GM18873 (cell line): ENCODE results near the gene AMBP.
"Not testable (repeated sequence)": the region's sequence is repeated elsewhere in the genome, so short reads cannot be mapped to it uniquely, and the experiment has no call there.

ENCODE experiments used
- ATAC-seq: cut with Tn5 transposase; IDR thresholded peaks from one replicate; pipeline ENCODE4 v1.9.1; 2021; ENCODE audit warnings: mild to moderate bottlenecking, moderate library complexity, moderate number of reproducible peaks; ENCODE audit not compliant: unreplicated experiment, low FRiP score

AMBP gene

DNA sequence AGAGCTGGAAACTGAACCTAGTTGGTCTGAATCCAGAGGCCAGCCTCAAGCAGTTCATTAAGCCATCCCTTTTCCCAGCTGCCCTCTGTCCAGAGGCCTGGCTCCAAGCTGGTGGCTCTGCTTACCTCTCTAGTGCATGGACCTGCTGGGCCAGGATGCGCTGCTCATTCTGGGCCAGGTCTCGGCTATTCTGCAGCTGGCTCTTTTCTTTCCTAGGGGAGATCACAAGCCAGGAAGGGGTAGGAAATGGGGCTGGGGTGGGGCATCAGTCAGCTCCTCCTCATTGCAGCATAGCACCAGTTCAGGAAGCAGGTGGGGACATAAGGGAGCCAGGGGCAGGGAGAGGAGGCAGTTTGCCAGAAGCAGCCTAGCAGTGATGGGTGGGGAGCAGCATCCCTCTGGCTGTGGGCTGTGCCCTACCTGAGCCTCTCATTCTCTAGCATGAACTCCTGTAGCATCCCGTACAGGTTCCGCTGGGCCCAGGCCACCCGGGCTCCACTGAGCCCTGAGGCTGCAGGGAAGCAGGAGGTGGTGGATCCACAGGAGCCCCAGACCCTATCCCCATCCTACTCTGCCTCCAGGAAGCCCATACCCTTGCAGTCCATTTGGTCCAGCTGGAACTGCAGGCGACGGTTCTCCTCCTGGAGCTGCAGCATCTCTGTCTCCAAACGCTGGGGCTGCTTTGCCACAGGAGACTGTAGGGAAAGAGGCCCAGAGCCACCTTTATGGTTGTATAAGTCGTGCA is 15.8 kb upstream of the AMBP start:
- ATAC-seq, result no peak

DNA sequence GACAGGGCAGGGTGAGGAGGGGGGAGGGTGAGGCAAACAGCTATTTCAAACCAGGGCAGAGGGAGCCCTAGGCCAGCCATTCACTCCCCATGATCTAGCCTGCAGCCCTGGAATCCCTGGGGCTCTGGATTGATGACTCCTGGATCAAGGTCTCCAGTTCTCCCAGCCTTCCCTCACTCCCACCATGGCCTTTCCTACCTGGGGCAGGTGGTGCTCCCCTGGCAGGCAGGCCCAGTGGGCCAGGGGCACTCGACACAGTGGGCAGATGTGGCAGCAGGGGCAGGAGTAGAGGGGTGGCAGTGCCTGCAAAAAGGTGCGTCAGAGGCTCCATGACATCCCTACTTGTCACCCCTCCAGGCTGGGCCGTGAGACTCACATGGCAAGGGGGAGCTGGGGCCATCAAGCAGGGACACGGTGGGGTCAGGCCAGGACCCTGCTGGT is 15.0 kb upstream of the AMBP start:
- ATAC-seq, result no peak

- ATAC-seq, result no peak
Measured at GRCh38 chr9:114092336-114092735, 14.2 kb upstream of the AMBP start.

DNA sequence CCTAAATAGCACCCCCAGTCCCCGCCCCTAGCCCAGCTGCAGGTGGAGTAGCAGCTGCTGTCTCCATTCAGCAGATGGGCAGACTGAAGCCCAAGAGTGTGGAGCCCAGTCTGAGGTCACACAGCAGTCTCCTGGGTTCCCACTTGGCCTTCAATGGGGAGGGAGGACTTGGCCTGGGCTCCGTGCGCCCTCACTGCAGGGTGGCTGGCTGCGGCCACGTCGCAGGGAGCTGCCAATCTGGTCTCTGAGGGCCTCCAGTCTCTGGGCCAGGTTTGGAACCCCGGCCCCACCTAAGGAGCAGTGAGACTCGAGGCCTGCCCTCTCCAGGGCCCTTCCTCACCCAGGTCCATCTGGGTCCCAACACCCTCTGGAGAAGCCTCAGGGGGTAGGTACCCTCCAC is 13.6 kb upstream of the AMBP start:
- no peak for ATAC-seq

GRCh38 chr9:114090798-114091197 is 12.7 kb upstream of the AMBP start:
- ATAC-seq, result no peak

GRCh38 chr9:114089206-114089840 is 11.2 kb upstream of the AMBP start:
- ATAC-seq, result no peak

DNA sequence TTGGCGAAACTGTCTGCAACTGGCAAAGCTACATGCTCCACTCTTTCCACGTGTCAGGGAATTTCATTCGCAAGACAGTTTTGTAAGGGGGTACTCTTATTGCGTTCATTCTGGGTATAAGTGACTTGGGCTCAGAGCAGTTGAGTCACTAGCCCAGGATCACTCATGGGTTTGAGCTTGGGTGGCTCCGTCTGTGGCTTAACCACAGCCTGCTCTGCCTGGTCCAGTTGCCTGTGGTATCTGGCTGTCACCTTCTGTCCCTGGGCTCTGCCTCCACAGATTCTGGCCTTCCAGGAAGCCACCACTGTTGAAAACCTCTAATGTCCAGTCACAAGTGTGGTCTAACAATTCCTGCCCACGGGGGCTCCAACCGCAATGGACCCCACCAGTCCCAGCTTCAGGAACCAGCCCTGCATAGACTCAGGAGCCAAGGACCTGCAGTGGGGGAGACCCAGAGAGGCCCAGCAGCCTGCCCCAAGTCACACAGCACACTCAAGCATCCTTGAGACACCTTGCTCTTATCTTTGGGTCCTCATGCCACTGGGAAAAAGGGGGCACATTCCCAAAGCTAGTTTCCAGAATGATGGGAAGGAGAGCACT is 10.6 kb upstream of the AMBP start:
- ATAC-seq, result no peak

GRCh38 chr9:114087721-114088120 is 9.6 kb upstream of the AMBP start:
- ATAC-seq, result no peak

DNA sequence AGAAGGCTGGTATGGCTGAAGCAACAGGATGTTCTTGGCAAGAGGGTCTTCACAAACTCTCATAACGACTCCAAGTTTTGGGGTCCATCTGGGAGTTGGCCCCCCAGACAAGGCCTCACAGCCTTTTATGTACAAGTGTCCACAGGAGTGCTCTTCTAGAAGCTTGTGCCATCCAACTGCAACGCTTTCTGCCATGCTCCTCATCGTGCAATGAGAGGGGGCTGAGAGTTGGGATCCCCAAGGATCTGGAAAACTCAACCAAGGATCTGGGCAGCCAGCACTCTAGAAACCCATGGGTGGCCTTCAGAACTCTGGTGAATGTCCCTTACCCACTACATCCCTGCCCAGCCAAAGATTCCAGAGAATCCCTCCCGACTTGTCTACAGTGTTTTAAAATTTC is 8.5 kb upstream of the AMBP start:
- ATAC-seq, result no peak

- ATAC-seq, result no peak
Measured at GRCh38 chr9:114086009-114086408, 7.9 kb upstream of the AMBP start.

DNA sequence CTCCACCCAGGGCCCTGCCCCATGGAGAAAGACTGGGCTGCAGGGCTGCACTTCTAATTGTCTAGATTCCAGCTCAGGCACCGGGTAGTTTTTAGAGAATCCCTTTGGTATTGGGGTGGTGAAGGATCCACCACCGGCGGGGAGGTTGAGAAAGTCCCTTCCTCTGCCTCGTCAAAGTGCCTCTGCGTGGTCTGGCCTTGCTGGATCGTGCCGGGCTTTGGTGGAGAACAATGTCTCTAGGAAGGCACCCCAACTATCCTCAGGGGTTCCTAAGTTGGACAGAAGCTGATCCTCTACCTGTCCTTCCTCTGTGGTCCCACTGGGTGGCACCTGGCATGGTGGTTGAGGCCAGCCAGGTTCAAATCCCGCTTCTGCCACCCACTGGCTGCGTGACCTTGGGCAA is 7.3 kb upstream of the AMBP start:
- ATAC-seq, result no peak

GRCh38 chr9:114084282-114085073 is 6.4 kb upstream of the AMBP start:
- ATAC-seq, result no peak

- no peak for ATAC-seq
Measured at GRCh38 chr9:114083666-114084065, 5.6 kb upstream of the AMBP start.

DNA sequence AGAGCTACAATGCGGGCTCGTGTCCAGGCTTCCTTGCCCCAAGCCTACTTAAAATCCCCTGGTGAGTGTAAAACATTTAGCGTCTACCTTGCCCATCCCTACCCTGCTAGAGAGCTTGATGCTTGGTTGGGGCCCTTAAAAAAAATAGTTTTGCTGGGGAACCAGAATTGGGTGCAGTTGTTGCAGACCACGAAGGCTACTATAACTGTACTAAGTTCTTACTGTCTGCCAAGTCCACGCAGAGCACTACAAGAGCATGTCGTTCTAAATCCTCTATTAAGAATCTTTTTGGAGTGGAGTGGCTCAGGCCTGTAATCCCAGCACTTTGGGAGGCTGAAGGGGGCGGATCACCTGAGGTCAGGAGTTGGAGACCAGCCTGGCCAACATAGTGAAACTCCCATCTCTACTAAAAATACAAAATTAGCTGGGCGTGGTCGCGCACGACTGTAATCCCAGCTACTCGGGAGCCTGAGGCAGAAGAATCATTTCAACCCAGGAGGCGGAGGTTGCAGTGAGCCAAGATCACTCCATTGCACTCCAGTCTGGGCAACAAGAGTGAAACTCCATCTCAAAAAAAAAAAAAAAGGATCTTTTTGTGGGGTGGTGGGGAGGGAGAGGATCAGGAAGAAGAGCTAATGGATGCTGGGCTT is 4.8 kb upstream of the AMBP start:
- not testable (repeated sequence) for ATAC-seq

DNA sequence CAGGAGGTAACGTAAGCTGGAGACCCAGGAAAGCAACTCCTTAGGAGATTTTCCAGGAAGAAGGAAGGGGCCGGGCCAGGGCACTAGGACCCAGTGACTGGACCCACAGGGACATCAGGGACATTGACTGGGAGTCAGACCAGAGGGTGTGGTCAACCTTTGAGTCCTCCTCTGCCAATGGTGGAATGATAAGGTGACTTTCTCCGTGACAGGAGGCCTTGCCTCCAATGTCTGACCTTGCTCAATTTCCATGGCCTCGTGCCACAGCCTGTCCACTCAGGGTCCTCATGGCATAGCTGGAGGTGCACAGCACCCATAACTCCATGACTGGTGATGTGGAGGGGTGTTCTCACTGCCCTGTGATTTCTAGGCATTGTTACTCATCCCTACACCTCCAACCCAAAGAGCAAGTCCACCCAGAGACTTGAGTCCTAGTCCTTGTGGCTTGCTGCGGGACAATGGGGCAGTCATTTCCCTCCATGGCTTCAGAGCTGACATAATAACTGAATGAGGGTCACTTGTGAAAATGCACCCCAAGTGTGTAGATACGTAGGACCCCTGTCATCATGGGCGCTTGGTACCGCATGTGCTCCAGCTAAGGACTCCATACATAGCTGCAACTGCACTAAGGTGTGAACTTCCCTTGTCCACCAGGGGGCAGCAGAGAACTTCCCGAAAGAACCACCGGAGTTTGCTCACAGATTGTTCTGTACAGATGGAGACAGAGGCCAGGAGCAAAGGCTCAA is 4.1 kb upstream of the AMBP start:
- no peak for ATAC-seq

DNA sequence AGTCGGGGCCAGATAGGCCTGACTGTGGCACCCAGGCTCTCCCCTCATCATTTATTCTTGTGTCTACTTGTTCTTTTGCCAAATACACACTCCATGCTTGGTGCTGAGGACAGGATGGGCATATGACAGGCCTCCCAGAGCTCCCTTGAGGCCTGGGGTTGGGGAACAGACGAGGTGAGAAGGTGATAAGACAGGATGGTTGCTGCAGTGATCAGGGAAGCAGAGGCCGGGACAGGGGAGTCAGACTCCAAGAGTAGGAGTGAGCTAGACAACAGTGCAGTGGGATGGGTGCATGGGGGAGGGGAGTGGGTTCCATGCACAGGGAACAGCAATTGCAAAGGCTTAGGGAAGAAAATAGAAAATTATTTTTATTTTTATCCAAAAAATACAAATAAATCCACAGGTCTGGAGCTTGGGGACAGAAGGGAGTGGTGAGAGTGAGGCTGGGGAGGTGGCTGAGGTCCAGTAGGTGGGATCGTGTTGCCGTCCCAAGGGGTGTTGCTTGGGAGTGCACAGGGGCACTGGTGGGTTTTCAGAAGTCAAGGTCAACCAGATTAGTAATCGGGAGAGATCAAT is 3.4 kb upstream of the AMBP start:
- no peak for ATAC-seq

DNA sequence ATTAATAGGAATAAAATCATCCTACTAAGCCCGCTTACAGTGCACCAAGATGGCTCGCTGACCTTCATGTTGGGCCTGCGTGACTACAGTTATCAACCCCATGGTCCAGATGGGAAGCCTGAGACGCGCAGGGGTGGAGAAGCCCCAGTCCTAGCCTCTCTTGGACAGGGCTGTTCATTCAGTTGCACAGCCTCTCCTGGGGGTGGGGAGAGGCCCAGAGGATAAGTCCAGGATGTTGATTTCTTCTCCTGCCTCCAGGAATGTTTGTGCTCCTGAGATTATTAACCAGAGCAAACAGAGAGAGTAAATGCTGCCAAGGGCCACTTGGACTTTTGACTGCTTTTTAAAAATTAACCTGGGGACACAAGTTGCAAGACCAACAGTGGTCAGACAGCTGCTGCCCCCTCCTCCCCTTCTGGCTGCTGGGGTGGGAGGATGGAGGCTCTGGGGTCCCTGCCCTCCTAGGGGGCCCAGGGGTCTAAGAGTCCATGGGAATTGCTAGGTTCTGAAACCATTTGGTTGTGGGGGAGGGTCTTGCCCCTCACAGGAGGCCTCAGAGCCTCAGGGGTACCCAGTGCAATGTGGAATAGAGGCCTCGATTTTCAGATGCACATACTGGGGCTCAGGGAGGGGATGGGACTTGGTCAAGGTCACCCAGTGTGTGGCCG is 2.8 kb upstream of the AMBP start:
- ATAC-seq, result no peak

DNA sequence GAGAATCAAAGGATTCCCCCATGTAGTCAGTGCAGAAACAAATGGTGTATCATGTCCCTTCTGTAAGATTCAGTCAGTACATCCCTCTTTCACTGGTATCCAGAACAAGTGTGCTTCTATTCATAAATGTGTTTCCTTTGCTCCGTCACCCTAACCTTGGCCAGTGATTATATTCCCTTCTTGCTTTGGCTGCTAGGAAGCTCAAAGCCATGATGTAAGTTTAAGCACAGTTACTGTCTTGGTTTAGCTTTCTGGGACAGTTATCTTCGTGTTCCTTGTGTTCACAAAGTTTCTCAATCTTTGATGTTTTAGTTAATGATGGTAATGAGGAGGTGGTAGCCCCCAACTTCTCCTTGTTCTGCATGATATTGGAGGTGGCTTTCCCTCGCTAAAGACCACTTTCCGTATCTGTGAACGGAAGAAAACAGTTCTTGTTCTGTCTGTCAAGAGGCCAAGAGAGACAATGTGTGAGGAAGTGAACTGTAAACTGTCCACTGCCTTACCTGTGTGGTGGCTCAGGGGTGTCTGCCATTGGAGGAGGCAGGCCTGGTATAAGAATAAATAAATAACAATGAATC is 2.2 kb upstream of the AMBP start:
- ATAC-seq, result no peak

DNA sequence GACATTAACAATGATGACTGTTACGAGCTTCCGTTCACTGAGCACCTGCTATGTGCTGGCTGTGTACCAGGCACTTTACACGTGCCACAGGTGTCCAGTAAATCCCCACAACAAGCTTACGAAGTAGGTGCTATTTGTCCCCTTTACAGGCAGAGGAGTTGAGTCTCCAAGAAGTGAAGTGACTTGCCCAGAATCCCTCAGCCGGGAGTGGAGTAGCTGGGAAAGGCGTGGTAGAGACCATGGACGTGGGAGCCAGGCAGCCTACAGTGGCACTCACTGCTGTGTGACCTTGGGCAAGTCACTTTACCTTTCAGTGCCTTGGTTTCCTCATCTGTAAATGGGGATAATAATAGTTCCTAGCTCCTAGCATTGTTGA is 669 bp upstream of the AMBP start:
- ATAC-seq, result no peak
